Measurements from ENCODE around the gene UBXN4. TPM values are rescaled to one million over a fixed set of nuclear protein-coding genes. Genes with fewer than 3 reads are reported as not detected.
"Not testable (repeated sequence)": the region's sequence is repeated elsewhere in the genome, so short reads cannot be mapped to it uniquely, and the experiment has no call there.

The UBXN4 gene
- total RNA-seq, 4 donors from 2014 or later = 60.1 to 86.7 (median 75.1) TPM

DNA sequence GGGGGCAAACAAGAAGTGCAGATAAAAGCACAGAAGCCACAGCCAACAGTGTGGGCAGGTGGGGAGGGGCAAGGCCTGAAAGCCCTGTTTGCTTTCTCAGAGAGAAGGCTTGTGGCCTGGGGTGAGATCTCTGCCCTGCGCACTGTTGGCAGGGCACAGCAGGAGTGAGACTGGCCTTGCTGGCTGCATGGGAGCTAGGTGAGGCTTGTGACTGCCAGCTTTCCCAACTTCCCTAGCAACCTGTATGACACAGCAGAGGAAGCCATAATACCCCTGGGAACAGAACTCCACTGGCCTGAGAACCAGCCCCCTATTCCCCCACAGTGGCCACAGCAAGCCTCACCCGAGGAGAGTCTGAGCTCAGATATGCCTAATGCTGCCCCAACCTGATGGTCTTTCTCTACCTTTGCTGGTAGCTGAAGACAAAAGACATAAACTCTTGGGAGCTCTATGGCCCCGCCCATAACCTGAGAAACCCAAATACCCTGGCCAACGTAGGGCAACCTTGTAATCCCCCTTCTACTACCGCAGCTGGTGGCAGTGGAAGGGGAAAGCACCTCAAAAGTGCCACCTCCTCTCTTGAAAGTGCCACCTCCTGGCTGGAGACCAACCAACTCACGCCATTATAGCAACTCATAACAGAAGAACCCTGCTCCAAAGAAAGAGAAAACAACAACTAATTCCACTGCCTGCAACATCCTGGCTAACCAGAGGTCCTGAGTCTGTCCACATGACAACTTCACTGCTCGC lies 50.9 kb downstream of the UBXN4 start:
- no peak for DNase-seq (ENCODE audit: low spot score)
- TF ChIP-seq, protein P1, sequence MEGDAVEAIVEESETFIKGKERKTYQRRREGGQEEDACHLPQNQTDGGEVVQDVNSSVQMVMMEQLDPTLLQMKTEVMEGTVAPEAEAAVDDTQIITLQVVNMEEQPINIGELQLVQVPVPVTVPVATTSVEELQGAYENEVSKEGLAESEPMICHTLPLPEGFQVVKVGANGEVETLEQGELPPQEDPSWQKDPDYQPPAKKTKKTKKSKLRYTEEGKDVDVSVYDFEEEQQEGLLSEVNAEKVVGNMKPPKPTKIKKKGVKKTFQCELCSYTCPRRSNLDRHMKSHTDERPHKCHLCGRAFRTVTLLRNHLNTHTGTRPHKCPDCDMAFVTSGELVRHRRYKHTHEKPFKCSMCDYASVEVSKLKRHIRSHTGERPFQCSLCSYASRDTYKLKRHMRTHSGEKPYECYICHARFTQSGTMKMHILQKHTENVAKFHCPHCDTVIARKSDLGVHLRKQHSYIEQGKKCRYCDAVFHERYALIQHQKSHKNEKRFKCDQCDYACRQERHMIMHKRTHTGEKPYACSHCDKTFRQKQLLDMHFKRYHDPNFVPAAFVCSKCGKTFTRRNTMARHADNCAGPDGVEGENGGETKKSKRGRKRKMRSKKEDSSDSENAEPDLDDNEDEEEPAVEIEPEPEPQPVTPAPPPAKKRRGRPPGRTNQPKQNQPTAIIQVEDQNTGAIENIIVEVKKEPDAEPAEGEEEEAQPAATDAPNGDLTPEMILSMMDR (IDR thresholded peaks at IDR 0.05) = no peak
- ATAC-seq (ENCODE audit: low FRiP score) = no peak

DNA sequence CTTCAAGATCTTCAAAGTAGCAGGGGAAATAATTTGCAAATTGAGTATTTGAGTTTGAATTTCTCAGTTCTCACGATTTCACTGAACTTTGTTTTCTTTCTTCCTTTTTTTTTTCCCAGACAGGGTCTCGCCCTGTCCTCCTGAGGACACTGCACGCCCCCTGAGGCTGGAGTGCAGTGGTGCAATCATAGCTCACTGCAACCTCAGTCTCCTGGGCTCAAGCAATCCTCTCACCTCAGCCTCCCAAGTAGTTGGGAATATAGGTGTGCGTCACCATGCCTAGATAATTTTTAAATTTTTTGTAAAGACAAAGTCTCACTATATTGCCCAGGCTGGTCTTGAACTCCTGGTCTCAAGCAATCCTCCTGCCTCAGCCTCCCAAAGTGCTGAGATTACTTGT lies 54.0 kb downstream of the UBXN4 start:
- DNase-seq (ENCODE audit: low spot score); ATAC-seq (ENCODE audit: low FRiP score): not testable (repeated sequence)

DNA sequence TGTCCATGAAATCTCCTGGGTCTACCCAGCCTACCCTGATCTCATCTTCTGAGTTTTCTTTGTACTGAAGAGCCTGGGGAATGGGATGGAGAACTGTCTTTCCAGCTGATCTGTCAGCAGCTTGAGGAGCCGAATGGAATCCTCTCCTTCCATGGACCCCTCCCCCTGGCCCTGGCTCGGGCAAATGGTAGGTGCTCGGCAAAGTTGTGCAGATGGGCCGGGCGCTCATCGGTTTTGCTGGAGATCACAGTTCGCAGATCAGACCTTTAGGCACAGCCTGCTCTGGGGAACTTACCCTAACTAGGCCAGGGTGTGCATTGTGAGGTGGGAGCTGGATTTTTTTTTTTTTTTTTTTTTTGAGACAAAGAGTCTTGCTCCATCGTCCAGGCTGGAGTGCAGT lies 55.0 kb downstream of the UBXN4 start:
- no peak for DNase-seq (ENCODE audit: low spot score)
- no peak for ATAC-seq (ENCODE audit: low FRiP score)
- TF ChIP-seq, protein P1 (IDR thresholded peaks at IDR 0.05) = no peak

DNA sequence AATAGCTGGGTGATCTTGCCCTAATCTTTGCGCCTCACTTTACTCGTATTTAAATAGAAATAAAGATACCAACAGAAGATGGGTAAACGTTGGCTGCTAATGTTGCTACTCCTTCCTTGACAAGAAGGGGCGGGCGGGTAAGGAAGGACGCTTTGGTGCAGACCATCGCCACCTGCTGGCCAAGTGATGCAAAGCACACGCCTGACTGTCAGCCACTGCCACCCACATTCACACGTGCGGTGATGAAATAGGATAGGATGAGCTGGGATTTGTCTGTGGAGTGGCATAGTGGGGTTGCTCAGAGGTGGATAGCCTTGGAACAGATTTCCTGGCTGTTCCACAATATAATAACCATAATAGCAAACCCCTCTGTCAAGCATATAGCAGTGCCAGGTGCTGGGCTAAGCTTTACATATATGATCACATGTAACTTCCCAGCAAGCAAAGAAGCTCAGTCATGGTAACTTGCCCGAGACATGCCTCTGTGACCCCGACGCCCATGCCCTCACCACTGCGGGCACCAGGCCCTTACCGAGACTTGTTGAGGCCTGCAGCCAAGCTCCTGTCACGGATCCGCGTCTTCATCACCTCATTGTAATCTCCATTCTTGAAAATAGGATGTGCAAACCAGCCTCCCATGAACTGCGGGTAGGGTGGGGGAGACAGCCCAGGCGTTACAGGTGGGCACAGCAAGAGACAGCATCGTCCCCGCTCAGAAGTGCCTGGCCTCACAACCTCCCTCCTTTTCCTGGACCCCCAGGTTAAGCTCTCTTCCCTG lies 56.0 kb downstream of the UBXN4 start:
- TF ChIP-seq, protein P1 (IDR thresholded peaks at IDR 0.05) = peak in 1 of 3 donors; percentile 56
- DNase-seq (ENCODE audit: low spot score) (peak; percentile 67), ATAC-seq (ENCODE audit: low FRiP score) (peak; percentile 85)

DNA sequence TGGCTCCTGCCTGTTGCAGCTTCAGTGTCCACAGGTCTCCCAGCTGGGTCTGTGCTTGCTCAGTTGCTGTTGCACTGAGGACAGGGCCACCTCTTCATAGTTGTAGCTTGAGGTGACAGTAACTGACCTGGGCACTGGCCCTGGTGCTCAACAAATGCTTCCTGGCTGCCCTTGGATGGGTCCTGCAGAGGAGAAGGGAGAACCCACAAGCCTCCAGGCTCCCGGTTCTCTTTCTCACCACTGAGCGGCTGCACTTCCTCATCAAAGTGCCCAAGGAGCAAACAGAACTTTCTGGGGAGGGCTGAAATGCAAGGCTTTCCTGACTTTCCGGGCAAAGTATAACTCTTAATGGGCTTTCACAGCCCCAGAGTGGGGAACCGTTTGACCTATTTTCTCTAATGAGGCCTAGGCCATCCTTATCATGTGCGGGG lies 56.6 kb downstream of the UBXN4 start:
- no peak for ATAC-seq (ENCODE audit: low FRiP score)

DNA sequence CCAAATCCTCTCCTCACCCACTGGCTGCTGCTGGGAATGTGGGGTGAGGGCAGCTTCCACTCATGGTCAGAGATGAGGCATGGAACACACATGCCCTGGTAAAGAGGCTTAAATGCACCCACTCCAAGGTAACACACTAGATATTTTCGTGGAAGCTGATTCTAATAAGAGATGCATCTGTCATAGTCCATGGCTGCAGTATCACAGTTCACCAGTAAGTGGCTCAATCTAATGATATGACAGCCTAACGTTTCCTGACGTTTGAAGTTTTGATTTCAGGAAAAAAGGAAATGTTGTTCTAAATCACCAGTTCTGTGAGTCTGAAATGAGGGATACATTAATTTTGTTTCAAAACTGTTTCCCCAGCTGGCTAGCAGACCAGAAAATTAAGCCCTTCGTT lies 57.1 kb downstream of the UBXN4 start:
- DNase-seq (ENCODE audit: low spot score) (no peak), ATAC-seq (ENCODE audit: low FRiP score) (no peak)
- TF ChIP-seq, protein P1 (IDR thresholded peaks at IDR 0.05) = no peak

More for the DNA sequence above, 56.6 kb downstream of the UBXN4 start:
- TF ChIP-seq, protein P1 (IDR thresholded peaks at IDR 0.05) = no peak
- DNase-seq (ENCODE audit: low spot score) = no peak

DNA sequence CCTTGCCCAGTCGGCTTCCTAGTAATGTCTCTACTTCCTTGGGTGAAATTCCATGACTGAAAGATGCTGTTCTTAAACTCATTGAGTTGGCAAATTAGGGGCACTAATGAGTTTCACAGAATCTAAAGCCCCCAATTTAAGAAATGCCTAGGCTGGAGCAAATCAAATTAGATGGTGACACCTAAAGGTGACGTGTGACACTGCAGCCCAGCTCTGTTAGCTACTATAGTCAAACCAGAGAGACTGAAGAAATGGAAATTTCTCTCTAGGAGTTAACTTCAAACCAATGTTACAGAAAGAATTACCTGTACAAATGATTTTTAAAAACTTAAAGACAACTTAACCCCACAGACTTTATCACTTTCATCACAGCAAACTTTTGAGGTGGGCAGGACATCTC lies 58.1 kb downstream of the UBXN4 start:
- ATAC-seq (ENCODE audit: low FRiP score) = no peak
- TF ChIP-seq, protein P1 (IDR thresholded peaks at IDR 0.05) = no peak
- DNase-seq (ENCODE audit: low spot score) = no peak

Data from omental fat pad (tissue), 4 donors.